HG03354 (cell line): ENCODE measurements around the gene C6orf118.
A peak's percentile ranks its signal among the peaks of the same experiment; 100 is the strongest.

Experiments
- ATAC-seq: cut with Tn5 transposase; IDR thresholded peaks from one replicate; pipeline ENCODE4 v1.9.1; 2021; ENCODE audit warnings: mild to moderate bottlenecking; ENCODE audit not compliant: unreplicated experiment, poor library complexity, severe bottlenecking

The C6orf118 gene

GRCh38 chr6:165308926-165309731, at the start of gene C6orf118:
TSS of gene C6orf118 (minus strand) at chr6:165309605. CDS start at chr6:165309586, 19 bp downstream.
- ATAC-seq, result peak; percentile 50

- ATAC-seq, result no peak
Observed at GRCh38 chr6:165345700-165346099, 36.3 kb upstream of the C6orf118 start.

GRCh38 chr6:165340532-165340931, 31.1 kb upstream of the C6orf118 start:
- no peak for ATAC-seq

GRCh38 chr6:165325609-165326008, 16.2 kb upstream of the C6orf118 start:
- no peak for ATAC-seq

GRCh38 chr6:165321555-165322145, 12.2 kb upstream of the C6orf118 start:
- no peak for ATAC-seq

GRCh38 chr6:165321150-165321549, 11.7 kb upstream of the C6orf118 start:
- ATAC-seq, result no peak

- no peak for ATAC-seq
Observed at GRCh38 chr6:165317723-165318122, 8.3 kb upstream of the C6orf118 start.

- ATAC-seq, result no peak
Observed at GRCh38 chr6:165306955-165307354, 2.5 kb downstream of the C6orf118 start.

- ATAC-seq, result no peak
Observed at GRCh38 chr6:165301372-165302246, 7.8 kb downstream of the C6orf118 start.

- ATAC-seq, result no peak
Observed at GRCh38 chr6:165300422-165300936, 8.9 kb downstream of the C6orf118 start.

GRCh38 chr6:165298875-165299274, 10.5 kb downstream of the C6orf118 start:
- no peak for ATAC-seq

- ATAC-seq, result no peak
Observed at GRCh38 chr6:165298402-165298801, 11.0 kb downstream of the C6orf118 start.

GRCh38 chr6:165292657-165293056, 16.7 kb downstream of the C6orf118 start:
- ATAC-seq, result no peak

- no peak for ATAC-seq
Observed at GRCh38 chr6:165274611-165275010, 34.8 kb downstream of the C6orf118 start.

GRCh38 chr6:165272585-165272984, 36.8 kb downstream of the C6orf118 start:
- no peak for ATAC-seq

- no peak for ATAC-seq
Observed at GRCh38 chr6:165268987-165269386, 40.4 kb downstream of the C6orf118 start.

GRCh38 chr6:165266621-165267020, 42.8 kb downstream of the C6orf118 start:
- no peak for ATAC-seq

GRCh38 chr6:165266191-165266590, 43.2 kb downstream of the C6orf118 start:
- ATAC-seq, result no peak

GRCh38 chr6:165260462-165260861, 48.9 kb downstream of the C6orf118 start:
- ATAC-seq, result no peak

- ATAC-seq, result no peak
Observed at GRCh38 chr6:165249808-165250207, 59.6 kb downstream of the C6orf118 start.
